Lung (tissue), 12 donors: ENCODE data around the gene KLK5. TPM values are rescaled to one million over a fixed set of nuclear protein-coding genes. Genes with fewer than 3 reads are reported as not detected.

Source experiments
- ATAC-seq: fragments of 200-7000 bp; cut with Tn5 transposase; one replicate; pipeline ENCODE4 v1.9.1; 2020; ENCODE audit warnings: moderate number of reproducible peaks; ENCODE audit not compliant: insufficient read depth, low FRiP score
- DNase-seq, 3 donors: peaks; one replicate each; pipeline ENCODE4 v3.0.0-alpha.2; 2013 to 2017
- H3K27ac ChIP-seq, 2 donors: one replicate each; pipeline ENCODE4 v1.5.1; 2013; ENCODE audit warnings: mild to moderate bottlenecking in 2 of 2, moderate library complexity in 2 of 2, control low read depth in 1 of 2, inconsistent platforms in 1 of 2, low read depth in 1 of 2, low read length in 1 of 2
- H3K27me3 ChIP-seq, 3 donors: one replicate each; pipeline ENCODE4 v1.5.1; 2013; ENCODE audit warnings: low read length in 2 of 3; ENCODE audit not compliant: control insufficient read depth in 3 of 3, insufficient read depth in 3 of 3
- H3K36me3 ChIP-seq, 4 donors: one replicate each; pipeline ENCODE4 v1.5.1; 2013; ENCODE audit warnings: low read length in 4 of 4, mild to moderate bottlenecking in 1 of 4, moderate library complexity in 1 of 4; ENCODE audit not compliant: control insufficient read depth in 4 of 4, insufficient read depth in 4 of 4
- H3K4me1 ChIP-seq, 5 donors: one replicate each; pipeline ENCODE4 v1.5.1; 2013; ENCODE audit warnings: low read length in 5 of 5, mild to moderate bottlenecking in 2 of 5, moderate library complexity in 1 of 5; ENCODE audit not compliant: control insufficient read depth in 5 of 5, insufficient read depth in 5 of 5
- H3K4me3 ChIP-seq: one replicate; pipeline ENCODE4 v1.5.1; 2013; ENCODE audit warnings: mild to moderate bottlenecking, control low read depth, moderate library complexity
- H3K9ac ChIP-seq, 2 donors: one replicate each; pipeline ENCODE4 v1.5.1; 2013; ENCODE audit warnings: low read length in 2 of 2, control low read depth in 1 of 2; ENCODE audit not compliant: insufficient read depth in 1 of 2
- H3K9me3 ChIP-seq, 4 donors: one replicate each; pipeline ENCODE4 v1.5.1; 2013; ENCODE audit warnings: low read length in 3 of 4, mild to moderate bottlenecking in 1 of 4, moderate library complexity in 1 of 4; ENCODE audit not compliant: control insufficient read depth in 4 of 4, insufficient read depth in 3 of 4
- CTCF ChIP-seq: IDR thresholded peaks from 2 replicates; pipeline ENCODE4 v1.5.1; 2012; ENCODE audit warnings: mild to moderate bottlenecking; ENCODE audit errors: control extremely low read depth, extremely low read depth
- WGBS, 2 donors: extraction: QIAGEN DNeasy Blood & Tissue Kit; methylation state at CpG; one replicate each; pipeline ENCODE4 v1.1.7; 2013; 5-methylcytosine and 5-hydroxymethylcytosine counted together
- polyA plus RNA-seq, 2 donors: library from polyadenylated mRNA; stranded (reverse); fragments of 200-250 nt; gene quantifications; one replicate each; pipeline ENCODE4 v1.2.1, GENCODE V29; 2013
- total RNA-seq, 2 donors: library from RNA; depleted of rRNA in 1 of 2; stranded (reverse); fragments of >200 nt in 1 of 2; gene quantifications; one replicate each; pipeline ENCODE4 v1.2.1, GENCODE V29; 2014 to 2021
- donor health status: control.
- donor health status: control.
- donor health status: Bipolar disorder and iron deficiency.
- donor health status: healthy.
- donor health status: DM: yes; HTN: yes; CAD: no.

The KLK5 gene
- total and polyA plus RNA-seq, 4 donors, result 0.06 to 0.60 TPM; not detected in 2

GRCh38 chr19:50957587-50957986, 4.7 kb upstream of the KLK5 start:
- WGBS, 2 donors, result 67 to 68% methylated on average over 8 of the region's 8 CpGs

GRCh38 chr19:50949861-50950260, 3.0 kb downstream of the KLK5 start:
- peaks cover 0 to 6% (median 4%) of the 10 kb centered on the region in 3 donors for H3K27me3 ChIP-seq
- no peak for DNase-seq
- no peak overlapping the region for H3K27ac ChIP-seq
- no peaks in the 10 kb centered on the region for H3K4me1 ChIP-seq
- H3K36me3 ChIP-seq, result no peaks in the 10 kb centered on the region
- no peak for ATAC-seq
- H3K9ac ChIP-seq, result no peak overlapping the region
- peaks cover 0 to 2% (median 0%) of the 10 kb centered on the region in 4 donors for H3K9me3 ChIP-seq
- no peak for TF ChIP-seq CTCF
- whole genome bisulfite sequencing, 2 donors, result 48 to 75% methylated on average over 19 of the region's 19 CpGs
- H3K4me3 ChIP-seq, result no peak overlapping the region

More at GRCh38 chr19:50957587-50957986, 4.7 kb upstream of the KLK5 start:
- Histone ChIP-seq H3K4me3 (no peak overlapping the region), H3K9ac (no peak overlapping the region), H3K4me1 (no peaks in the 10 kb centered on the region), H3K27ac (no peak overlapping the region), H3K9me3 (peaks cover 0 to 8% (median 0%) of the 10 kb centered on the region in 4 donors), H3K27me3 (peaks cover 0 to 4% (median 0%) of the 10 kb centered on the region in 3 donors), H3K36me3 (no peaks in the 10 kb centered on the region)
- no peak for ATAC-seq
- TF ChIP-seq CTCF, result no peak
- DNase-seq, result no peak

GRCh38 chr19:50947123-50947522, 5.7 kb downstream of the KLK5 start:
- TF ChIP-seq CTCF, result no peak
- no peaks in the 10 kb centered on the region for H3K4me1 ChIP-seq
- H3K27ac ChIP-seq, result no peak overlapping the region
- no peaks in the 10 kb centered on the region for H3K36me3 ChIP-seq
- 82 to 86% methylated on average over 4 of the region's 4 CpGs for WGBS, 2 donors
- no peak overlapping the region for H3K9ac ChIP-seq
- H3K9me3 ChIP-seq, result peaks cover 0 to 2% (median 0%) of the 10 kb centered on the region in 4 donors
- peaks cover 0 to 6% (median 0%) of the 10 kb centered on the region in 3 donors for H3K27me3 ChIP-seq
- ATAC-seq (no peak), DNase-seq (no peak)
- H3K4me3 ChIP-seq, result no peak overlapping the region

- no peak for DNase-seq
- no peak overlapping the region for H3K4me3 ChIP-seq
- H3K36me3 ChIP-seq, result no peaks in the 10 kb centered on the region
- H3K9ac ChIP-seq, result no peak overlapping the region
- WGBS, 2 donors, result 60 to 66% methylated on average over 4 of the region's 4 CpGs
- no peak overlapping the region for H3K27ac ChIP-seq
- no peak for TF ChIP-seq CTCF
- H3K27me3 ChIP-seq, result peaks cover 0 to 1% (median 0%) of the 10 kb centered on the region in 3 donors
- H3K4me1 ChIP-seq, result no peaks in the 10 kb centered on the region
- H3K9me3 ChIP-seq, result peaks cover 0 to 4% (median 0%) of the 10 kb centered on the region in 4 donors
- ATAC-seq, result no peak
Measured at GRCh38 chr19:50944795-50945194, 8.0 kb downstream of the KLK5 start.
